ENCODE measurements around the gene PPRC1.

PPRC1 gene

DNA sequence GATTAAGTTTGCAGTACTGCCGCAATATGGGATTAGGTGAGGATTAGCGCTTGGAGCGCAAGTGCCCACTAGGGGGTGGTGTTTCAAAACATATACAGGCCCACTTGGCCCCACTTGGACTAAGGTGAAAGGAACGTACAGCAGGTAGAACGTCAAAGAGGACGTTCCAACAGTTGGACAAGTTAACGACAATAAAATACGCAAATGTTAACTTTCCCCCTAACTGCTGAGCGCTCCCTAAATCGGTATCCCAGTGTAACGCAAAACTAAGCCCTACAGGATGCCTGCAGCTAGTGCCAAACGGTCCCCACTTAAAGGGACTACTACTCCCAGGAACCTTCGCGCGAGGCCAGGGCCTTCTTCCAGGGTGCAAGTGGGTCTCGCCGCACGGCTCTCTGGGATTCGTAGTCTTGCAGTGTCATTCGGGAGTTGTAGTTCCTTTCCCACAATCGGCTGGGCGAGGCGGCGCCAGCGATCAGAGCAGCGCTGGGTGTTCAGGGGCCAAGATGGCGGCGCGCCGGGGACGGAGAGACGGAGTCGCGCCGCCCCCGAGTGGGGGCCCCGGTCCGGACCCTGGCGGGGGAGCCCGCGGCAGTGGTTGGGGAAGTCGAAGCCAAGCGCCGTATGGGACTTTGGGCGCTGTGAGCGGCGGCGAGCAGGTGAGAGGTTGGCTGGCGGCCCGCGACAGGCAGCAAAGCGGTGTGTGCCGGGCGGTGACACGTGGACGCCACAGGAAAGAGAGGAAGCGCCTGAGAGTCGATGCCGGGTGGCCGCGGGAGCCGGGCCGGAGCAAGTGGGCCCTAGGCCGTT is at the start of gene PPRC1:
Gene PPRC1 (plus strand): TSS at position 478 of the 810 bp plus-strand sequence. CDS start 29 bp downstream, at position 507.
- peak; percentile 98 for DNase-seq

- DNase-seq = no peak
These were observed 49.3 kb upstream of the PPRC1 start for GRCh38 chr10:102083541-102083940.

DNA sequence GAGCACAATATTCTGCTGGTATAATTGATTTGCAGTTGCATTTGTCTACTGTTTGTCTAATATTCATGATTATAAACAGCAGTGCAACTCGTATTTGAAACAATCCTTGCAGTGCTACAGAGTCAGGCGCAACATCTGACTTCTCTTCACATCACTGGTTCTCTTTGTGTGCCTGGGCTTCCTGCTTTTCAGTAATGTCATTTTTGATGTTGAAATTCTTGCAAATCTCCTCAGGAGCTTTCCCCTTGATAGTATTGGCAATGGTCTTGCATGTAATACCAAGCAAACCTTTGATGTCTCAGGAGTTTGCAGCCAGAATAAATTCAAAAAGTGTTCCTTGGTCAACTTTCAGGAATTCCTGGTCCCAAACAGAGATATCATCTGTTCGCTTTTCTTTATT is 47.5 kb upstream of the PPRC1 start:
- DNase-seq = no peak

- no peak for DNase-seq
These were observed 46.6 kb upstream of the PPRC1 start for GRCh38 chr10:102086196-102086595.

- DNase-seq = no peak
These were observed 42.1 kb upstream of the PPRC1 start for GRCh38 chr10:102090772-102091171.

DNA sequence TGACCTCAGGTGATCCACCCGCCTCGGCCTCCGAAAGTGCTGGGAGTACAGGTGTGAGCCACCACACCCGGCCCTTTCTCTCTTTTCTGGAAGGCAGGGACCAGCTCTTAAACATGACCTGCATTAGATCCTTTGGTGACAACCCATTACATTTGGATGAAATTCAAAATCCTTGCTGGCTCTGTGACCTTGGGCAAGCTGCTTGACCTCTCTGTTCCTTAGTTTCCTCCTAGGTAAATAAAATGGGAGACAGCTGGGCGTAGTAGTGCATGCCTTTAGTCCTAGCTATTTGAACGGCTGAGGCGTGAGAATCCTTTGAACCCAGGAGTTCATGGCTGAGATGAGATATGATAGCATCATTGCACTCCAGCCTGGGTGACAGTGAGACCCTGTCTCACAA is 36.4 kb upstream of the PPRC1 start:
- DNase-seq = no peak

DNA sequence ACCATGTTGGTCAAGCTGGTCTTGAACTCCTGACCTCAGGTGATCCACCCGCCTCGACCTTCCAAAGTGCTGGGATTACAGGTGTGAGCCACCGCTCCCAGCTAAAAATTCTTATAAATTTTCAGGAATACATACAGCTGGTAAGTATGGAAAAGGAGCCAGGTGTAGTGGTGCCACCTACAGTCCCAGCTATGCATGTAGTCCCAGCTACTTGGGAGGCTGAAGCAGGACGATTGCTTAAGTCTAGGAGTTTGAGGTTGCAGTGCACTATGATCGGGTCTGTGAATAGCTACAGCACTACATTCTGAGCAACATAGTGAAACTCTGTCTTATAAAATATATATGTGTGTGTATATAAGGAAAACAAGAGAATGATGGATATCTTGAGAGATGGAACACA is 31.7 kb upstream of the PPRC1 start:
- no peak for DNase-seq

DNA sequence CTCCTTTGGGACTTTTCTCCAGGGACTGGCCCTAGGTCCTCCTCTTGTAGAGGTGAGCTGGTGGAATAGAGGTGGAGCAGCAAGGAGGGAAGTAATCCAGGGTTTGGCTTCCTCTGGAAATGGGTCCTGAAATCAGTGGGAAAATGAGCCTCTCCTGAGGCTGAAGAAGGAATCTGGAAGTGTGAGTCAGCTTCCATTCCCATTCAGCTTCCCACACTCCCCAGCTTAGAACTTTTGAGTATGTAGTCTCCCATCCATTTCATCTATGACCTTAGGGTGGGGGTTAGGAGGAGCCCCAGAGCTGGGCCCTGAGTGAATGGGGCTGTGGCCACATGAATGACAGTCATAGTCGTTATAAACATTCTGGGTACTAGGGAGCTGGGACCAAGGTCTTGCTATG is 30.4 kb upstream of the PPRC1 start:
- DNase-seq = no peak

GRCh38 chr10:102106998-102107397 is 25.8 kb upstream of the PPRC1 start:
- DNase-seq = no peak

GRCh38 chr10:102109166-102110116 is 23.4 kb upstream of the PPRC1 start:
- no peak for DNase-seq

GRCh38 chr10:102111276-102111675 is 21.6 kb upstream of the PPRC1 start:
- no peak for DNase-seq

GRCh38 chr10:102112210-102112817 is 20.5 kb upstream of the PPRC1 start:
- no peak for DNase-seq

DNA sequence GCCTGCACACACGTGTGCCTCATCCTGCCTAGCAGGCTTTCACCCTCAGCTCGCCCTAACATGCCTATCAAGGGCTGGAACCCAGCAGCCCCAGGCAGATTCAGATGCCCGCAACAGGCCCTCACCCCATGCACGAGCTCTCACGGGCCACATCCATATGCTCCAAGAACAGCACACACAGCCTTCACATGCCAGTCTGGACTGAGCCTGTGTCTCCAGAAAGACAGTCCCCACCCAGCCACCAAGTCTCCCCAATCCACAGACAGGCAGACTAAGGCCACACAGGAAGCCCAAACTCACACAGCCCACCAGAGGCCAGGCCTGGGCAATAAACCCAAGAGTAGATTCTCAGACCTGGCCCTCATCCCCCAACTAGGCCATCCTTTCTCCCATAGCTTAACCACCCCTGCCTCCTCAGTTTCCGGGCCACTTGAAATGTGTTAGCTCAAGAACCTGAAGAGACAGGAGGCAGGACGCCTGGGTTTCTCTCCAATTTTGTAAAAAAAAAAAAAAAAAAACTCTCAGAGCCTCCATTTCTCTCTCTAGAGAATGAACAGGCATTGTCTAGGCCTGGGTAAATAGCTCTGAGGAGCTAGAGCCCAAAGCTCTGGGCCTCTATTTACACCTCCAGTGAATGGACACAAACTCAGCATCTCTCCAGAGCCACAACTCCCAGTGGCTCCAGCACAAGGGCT is 19.4 kb upstream of the PPRC1 start:
- peak; percentile 22 for DNase-seq

- DNase-seq = peak; percentile 24
These were observed 18.6 kb upstream of the PPRC1 start for GRCh38 chr10:102113956-102114857.

- peak; percentile 92 for DNase-seq
These were observed 17.8 kb upstream of the PPRC1 start for GRCh38 chr10:102114861-102115618.

DNA sequence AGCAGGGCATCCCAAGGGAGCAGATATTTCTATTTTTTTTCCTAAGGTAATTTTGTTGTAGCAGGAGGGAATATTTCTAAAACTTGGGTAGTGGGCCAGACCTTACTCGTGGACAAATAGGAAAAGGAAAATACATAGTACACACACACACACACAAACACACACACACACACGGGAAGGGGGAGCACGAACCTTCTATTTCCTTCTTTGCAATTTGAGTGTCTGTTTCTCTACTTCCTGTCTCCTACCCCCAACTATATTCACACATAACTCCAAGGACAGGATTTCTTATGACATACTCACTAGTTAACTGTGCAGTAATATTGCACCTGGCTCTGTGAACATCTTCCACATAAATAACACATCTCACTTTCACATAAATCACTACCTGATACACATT is 17.1 kb upstream of the PPRC1 start:
- DNase-seq = no peak

- no peak for DNase-seq
These were observed 16.2 kb upstream of the PPRC1 start for GRCh38 chr10:102116656-102117055.

- peak; percentile 79 for DNase-seq
These were observed 15.3 kb upstream of the PPRC1 start for GRCh38 chr10:102117391-102118159.

DNA sequence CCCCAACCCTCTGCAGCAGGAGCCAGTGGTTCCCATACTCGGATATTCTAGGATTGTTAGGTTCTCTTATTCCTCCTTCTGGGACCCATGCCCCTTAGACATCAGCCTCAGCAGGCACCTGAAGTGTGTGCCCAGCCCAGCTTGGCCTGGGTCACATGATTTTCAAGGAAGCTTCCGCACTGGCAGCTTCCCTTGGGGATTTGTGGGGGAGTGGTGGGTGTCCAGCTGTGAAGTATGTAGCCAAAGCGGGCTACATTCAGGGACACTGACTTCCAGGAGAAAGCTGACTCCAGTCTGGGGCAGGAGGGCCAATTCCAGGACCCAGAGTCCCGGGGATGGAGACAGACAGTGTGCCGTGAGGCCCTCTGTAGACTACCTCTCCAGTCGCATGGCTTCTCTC is 14.0 kb upstream of the PPRC1 start:
- no peak for DNase-seq

Measured in activated CD4-positive, alpha-beta T cell treated with anti-CD3 and anti-CD28 coated beads for 48 hours (primary cell).